ENCODE data around the gene NEO1. TPM values are rescaled to one million over a fixed set of nuclear protein-coding genes. Genes with fewer than 3 reads are reported as not detected.

The NEO1 gene
- polyA plus RNA-seq, 1 donor (not counting 4 experiments of a cell fraction or from before 2014, with no cell fraction given), result 4.4 TPM

DNA sequence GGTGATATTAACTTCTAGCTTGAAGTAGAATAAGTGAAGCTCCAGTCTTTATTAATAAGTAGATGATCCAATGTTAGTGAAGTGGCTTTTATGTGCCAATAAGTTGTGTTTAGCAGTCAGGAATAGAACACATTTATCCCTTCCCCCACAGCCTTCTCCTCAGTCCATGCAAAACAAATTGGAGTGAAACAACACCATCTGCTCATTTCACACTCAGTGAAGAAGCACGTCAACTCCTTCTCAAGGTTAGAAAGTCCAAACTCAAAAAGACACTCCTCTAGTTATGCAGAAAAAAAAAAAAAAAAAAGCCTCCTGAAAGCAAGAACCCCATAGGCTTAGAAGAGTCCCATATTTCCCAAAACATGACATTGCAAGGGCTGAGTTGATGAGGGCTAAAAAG lies 18.0 kb upstream of the NEO1 start:
- H3K27me3 ChIP-seq (ENCODE audit: control insufficient read depth, extremely low read depth, insufficient read depth, low read length), result peaks cover 7% of the 10 kb centered on the region
- no peak overlapping the region for H3K4me2 ChIP-seq (ENCODE audit: control insufficient read depth, extremely low read depth, insufficient read depth, low read depth, low read length)
- no peak overlapping the region for H3K4me3 ChIP-seq (ENCODE audit: control insufficient read depth in 2 of 3, extremely low read depth in 1 of 3, insufficient read depth in 2 of 3, low read depth in 1 of 3, low read length in 3 of 3)
- H3K9me3 ChIP-seq (ENCODE audit: control insufficient read depth, low read depth, low read length), result no peaks in the 10 kb centered on the region
- H3K9me1 ChIP-seq (ENCODE audit: control insufficient read depth, extremely low read depth, insufficient read depth, low read length), result no peaks in the 10 kb centered on the region
- H3K27ac ChIP-seq (ENCODE audit: control insufficient read depth, insufficient read depth, low read length), result no peak overlapping the region
- no peaks in the 10 kb centered on the region for H4K20me1 ChIP-seq (ENCODE audit: control insufficient read depth, extremely low read depth, insufficient read depth, low read length)
- TF ChIP-seq, protein P1, sequence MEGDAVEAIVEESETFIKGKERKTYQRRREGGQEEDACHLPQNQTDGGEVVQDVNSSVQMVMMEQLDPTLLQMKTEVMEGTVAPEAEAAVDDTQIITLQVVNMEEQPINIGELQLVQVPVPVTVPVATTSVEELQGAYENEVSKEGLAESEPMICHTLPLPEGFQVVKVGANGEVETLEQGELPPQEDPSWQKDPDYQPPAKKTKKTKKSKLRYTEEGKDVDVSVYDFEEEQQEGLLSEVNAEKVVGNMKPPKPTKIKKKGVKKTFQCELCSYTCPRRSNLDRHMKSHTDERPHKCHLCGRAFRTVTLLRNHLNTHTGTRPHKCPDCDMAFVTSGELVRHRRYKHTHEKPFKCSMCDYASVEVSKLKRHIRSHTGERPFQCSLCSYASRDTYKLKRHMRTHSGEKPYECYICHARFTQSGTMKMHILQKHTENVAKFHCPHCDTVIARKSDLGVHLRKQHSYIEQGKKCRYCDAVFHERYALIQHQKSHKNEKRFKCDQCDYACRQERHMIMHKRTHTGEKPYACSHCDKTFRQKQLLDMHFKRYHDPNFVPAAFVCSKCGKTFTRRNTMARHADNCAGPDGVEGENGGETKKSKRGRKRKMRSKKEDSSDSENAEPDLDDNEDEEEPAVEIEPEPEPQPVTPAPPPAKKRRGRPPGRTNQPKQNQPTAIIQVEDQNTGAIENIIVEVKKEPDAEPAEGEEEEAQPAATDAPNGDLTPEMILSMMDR (optimal IDR thresholded peaks at IDR 0.05 in 1 of 3, IDR thresholded peaks at IDR 0.05 in 1 of 3, conservative IDR thresholded peaks at IDR 0.05 in 1 of 3; ENCODE audit: extremely low read depth in 1 of 3, insufficient read depth in 2 of 3, low read length in 3 of 3), result no peak
- TF ChIP-seq EZH2 (IDR thresholded peaks at IDR 0.05; ENCODE audit: low read length), result no peak
- H2AFZ ChIP-seq (ENCODE audit: control insufficient read depth, low read length), result no peak overlapping the region
- no peaks in the 10 kb centered on the region for H3K79me2 ChIP-seq (ENCODE audit: control insufficient read depth, insufficient read depth, low read length)
- no peak for DNase-seq (ENCODE audit: low read depth, low spot score)
- H3K9ac ChIP-seq (ENCODE audit: control insufficient read depth, extremely low read depth, insufficient read depth, low read length), result no peak overlapping the region
- dilution Hi-C loops (cut with MboI; ENCODE audit: extremely low pct_ligation_motif_present, low sequenced_read_pairs), result no loop called here
- no peak for FAIRE-seq
- no peaks in the 10 kb centered on the region for H3K4me1 ChIP-seq (ENCODE audit: control insufficient read depth, extremely low read depth, insufficient read depth, low read length)
- H3K36me3 ChIP-seq (ENCODE audit: control insufficient read depth in 2 of 2, extremely low read depth in 1 of 2, insufficient read depth in 2 of 2, low read length in 2 of 2), result no peaks in the 10 kb centered on the region

DNA sequence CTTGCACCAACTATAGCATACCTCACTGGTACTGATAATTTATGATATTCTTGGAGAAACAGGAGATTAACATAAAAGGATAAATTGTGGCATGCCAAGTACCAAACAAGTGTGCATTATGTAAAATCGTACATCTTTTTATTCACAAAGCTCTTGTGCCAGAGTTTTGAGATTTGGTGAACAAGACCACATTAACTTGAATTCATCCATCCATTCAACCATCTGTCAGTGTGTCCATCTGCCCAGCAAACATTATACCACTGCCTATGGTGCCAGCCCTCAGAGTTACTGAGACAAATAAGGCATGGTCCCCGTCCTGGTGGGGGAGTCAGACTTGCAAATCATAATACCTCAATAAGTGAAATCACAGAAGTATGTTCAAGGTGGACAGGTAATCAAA lies 17.0 kb upstream of the NEO1 start:
- DNase-seq (ENCODE audit: low read depth, low spot score) (no peak), FAIRE-seq (no peak)
- Histone ChIP-seq H3K9me1 (ENCODE audit: control insufficient read depth, extremely low read depth, insufficient read depth, low read length) (no peaks in the 10 kb centered on the region), H4K20me1 (ENCODE audit: control insufficient read depth, extremely low read depth, insufficient read depth, low read length) (no peaks in the 10 kb centered on the region), H3K4me3 (ENCODE audit: control insufficient read depth in 2 of 3, extremely low read depth in 1 of 3, insufficient read depth in 2 of 3, low read depth in 1 of 3, low read length in 3 of 3) (no peak overlapping the region), H3K4me1 (ENCODE audit: control insufficient read depth, extremely low read depth, insufficient read depth, low read length) (no peaks in the 10 kb centered on the region), H3K9ac (ENCODE audit: control insufficient read depth, extremely low read depth, insufficient read depth, low read length) (no peak overlapping the region), H3K79me2 (ENCODE audit: control insufficient read depth, insufficient read depth, low read length) (no peaks in the 10 kb centered on the region), H3K27ac (ENCODE audit: control insufficient read depth, insufficient read depth, low read length) (no peak overlapping the region), H3K36me3 (ENCODE audit: control insufficient read depth in 2 of 2, extremely low read depth in 1 of 2, insufficient read depth in 2 of 2, low read length in 2 of 2) (no peaks in the 10 kb centered on the region), H2AFZ (ENCODE audit: control insufficient read depth, low read length) (no peak overlapping the region), H3K4me2 (ENCODE audit: control insufficient read depth, extremely low read depth, insufficient read depth, low read depth, low read length) (no peak overlapping the region), H3K9me3 (ENCODE audit: control insufficient read depth, low read depth, low read length) (no peaks in the 10 kb centered on the region), H3K27me3 (ENCODE audit: control insufficient read depth, extremely low read depth, insufficient read depth, low read length) (peaks cover 7% of the 10 kb centered on the region)
- dilution Hi-C loops (cut with MboI; ENCODE audit: extremely low pct_ligation_motif_present, low sequenced_read_pairs), result no loop called here
- TF ChIP-seq EZH2 (IDR thresholded peaks at IDR 0.05; ENCODE audit: low read length), result no peak
- TF ChIP-seq, protein P1 (optimal IDR thresholded peaks at IDR 0.05 in 1 of 3, IDR thresholded peaks at IDR 0.05 in 1 of 3, conservative IDR thresholded peaks at IDR 0.05 in 1 of 3; ENCODE audit: extremely low read depth in 1 of 3, insufficient read depth in 2 of 3, low read length in 3 of 3), result no peak

All from keratinocyte (primary cell).